Activated CD4-positive, alpha-beta T cell treated with anti-CD3 and anti-CD28 coated beads, Interleukin-2, Interleukin-4, amounts not matched to agents 100 ng/mL and 50 ng/mL, durations not matched to agents 16 hours and 8 hours (primary cell): Measurements from ENCODE around the gene MARK3.

ENCODE experiments used
- DNase-seq: peaks from one replicate; pipeline ENCODE4 v3.0.0-alpha.2; 2020; ENCODE audit warnings: low spot score

The MARK3 gene

GRCh38 chr14:103550451-103551337 is 165.5 kb downstream of the MARK3 start:
- no peak for DNase-seq

DNA sequence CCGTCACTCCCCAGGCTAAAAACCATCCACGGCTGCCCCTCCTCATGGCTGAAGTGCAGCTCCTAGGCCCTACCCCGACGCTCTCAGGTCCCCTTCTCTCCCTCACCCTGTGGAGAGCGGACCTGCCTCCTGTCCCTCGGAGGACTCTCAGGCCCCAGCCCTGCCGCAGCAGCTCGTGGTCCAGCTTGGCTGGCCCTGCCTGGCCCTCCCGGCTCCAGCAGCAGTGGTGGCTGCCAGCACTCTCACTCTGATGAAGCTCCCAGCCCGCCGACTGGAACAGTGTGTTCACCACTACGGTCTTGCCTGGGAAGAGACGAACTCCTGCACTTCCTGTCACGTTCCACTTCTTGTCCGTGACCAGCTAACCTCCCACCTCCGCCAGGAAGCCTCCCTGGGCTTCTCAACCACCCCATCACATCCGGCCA is 166.1 kb downstream of the MARK3 start:
- no peak for DNase-seq

DNA sequence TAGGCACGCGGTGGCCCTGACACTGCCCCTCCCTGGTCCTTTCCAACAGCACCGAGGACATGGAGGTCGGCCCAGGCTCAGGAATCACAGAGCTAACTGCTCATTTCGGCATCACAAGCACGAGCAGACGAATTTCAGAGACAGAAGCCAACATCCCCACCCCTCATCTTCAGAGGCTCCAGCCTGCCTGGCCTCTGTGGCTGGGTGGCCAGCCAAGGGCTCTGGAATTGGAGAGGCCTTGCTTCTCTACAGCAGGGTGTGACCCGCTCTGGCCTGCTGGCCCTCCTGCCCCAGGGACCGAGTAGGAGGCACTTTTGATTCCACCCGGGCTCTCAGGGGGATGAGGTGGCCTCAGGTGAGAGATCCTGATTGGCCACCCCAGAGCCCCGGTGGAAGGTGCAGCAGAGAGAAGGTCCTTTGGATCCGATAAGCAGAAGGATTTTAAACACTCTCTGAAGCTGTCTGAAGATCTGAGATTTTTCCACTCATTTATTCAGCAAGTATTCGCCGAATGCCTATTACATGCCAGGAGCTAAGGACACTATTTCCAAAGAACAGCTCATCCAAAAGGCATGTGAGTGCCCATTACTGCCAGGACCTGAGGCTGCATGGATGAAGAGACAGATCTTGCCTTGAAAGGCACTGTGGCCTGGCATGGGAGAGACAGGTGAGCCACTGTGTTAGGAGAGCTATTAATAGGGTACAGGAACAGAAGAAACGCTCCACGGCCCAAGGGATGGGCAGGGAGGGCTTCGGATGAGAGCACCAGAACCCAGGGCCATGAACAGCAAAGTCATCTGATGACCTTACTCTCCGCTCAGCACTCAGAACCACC is 167.0 kb downstream of the MARK3 start:
- no peak for DNase-seq

GRCh38 chr14:103552846-103553210 is 167.6 kb downstream of the MARK3 start:
- DNase-seq = no peak
